ENCODE data around the gene TAF9. TPM values are rescaled to one million over a fixed set of nuclear protein-coding genes. Genes with fewer than 3 reads are reported as not detected.
A peak's percentile ranks its signal among the peaks of the same experiment; 100 is the strongest.
"Not testable (repeated sequence)": the region's sequence is repeated elsewhere in the genome, so short reads cannot be mapped to it uniquely, and the experiment has no call there.

TAF9 gene
- total RNA-seq, 1 donor from 2014 or later, result 59.9 TPM

DNA sequence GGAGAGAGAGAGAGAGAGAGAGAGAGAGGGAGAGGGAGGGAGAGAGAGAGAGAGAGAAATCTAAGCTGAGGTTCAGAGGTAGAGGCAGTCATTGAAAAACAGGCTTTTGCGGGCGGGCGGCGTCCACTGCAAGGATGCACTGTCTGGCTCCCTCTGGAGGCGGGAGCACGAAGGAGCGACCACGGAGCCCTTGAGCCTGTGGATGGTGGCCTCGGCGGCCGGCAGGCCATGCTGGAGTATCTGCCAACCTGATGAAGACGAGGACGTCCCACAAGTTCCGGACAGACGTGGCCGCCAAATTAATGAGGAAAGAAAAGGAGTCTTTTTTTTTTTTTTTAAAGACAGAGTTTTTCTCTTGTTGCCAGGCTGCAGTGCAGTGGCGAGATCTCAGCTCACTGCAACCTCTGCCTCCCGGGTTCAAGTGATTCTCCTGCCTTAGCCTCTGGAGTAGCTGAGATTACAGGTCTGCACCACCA is 34.5 kb downstream of the TAF9 start:
- H3K27me3 Mint-ChIP-seq, result peaks cover 2% of the 10 kb centered on the region
- H3K27ac Mint-ChIP-seq, result peak overlapping the region; percentile 10
- TF ChIP-seq, protein P1, sequence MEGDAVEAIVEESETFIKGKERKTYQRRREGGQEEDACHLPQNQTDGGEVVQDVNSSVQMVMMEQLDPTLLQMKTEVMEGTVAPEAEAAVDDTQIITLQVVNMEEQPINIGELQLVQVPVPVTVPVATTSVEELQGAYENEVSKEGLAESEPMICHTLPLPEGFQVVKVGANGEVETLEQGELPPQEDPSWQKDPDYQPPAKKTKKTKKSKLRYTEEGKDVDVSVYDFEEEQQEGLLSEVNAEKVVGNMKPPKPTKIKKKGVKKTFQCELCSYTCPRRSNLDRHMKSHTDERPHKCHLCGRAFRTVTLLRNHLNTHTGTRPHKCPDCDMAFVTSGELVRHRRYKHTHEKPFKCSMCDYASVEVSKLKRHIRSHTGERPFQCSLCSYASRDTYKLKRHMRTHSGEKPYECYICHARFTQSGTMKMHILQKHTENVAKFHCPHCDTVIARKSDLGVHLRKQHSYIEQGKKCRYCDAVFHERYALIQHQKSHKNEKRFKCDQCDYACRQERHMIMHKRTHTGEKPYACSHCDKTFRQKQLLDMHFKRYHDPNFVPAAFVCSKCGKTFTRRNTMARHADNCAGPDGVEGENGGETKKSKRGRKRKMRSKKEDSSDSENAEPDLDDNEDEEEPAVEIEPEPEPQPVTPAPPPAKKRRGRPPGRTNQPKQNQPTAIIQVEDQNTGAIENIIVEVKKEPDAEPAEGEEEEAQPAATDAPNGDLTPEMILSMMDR (conservative IDR thresholded peaks at IDR 0.05), result peak; percentile 84
- no peaks in the 10 kb centered on the region for H3K9me3 Mint-ChIP-seq
- H3K36me3 Mint-ChIP-seq, result no peaks in the 10 kb centered on the region
- peaks cover 12% of the 10 kb centered on the region for H3K4me1 Mint-ChIP-seq (ENCODE audit: unreplicated experiment)
- H3K4me3 Mint-ChIP-seq, result peak overlapping the region; percentile 60
- peak; percentile 83 for DNase-seq (ENCODE audit: extremely low spot score, unreplicated experiment)

DNA sequence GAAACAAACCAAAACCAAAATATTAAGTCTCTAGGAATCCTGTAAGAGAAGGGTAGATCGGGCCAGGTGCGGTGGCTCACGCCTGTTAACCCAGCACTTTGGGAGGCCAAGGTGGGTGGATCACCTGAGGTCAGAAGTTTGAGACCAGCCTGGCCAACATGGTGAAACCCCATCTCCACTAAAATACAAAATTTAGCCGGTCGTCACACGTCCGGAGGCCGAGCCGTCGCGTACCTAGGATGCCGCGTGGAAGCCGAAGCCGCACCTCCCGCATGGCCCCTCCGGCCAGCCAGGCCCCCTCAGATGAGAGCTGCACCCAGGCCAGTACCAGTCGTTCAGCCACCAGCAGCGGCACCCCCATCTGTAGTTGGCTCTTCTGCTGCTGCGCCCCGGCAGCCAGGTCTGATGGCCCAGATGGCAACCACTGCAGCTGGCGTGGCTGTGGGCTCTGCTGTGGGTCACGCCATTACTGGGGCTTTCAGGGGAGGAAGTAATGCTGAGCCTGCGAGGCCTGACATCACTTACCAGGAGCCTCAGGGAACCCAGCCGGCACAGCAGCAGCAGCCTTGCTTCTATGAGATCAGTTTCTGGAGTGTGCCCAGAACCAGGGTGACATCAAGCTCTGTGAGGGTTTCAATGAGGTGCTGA is 35.5 kb downstream of the TAF9 start:
- not testable (repeated sequence) for H3K27me3 Mint-ChIP-seq, H3K4me3 Mint-ChIP-seq

GRCh38 chr5:69331528-69332445 is 37.5 kb downstream of the TAF9 start:
- H3K4me1 Mint-ChIP-seq (ENCODE audit: unreplicated experiment), result peaks cover 12% of the 10 kb centered on the region
- H3K36me3 Mint-ChIP-seq, result no peaks in the 10 kb centered on the region
- peak overlapping the region; percentile 67 for H3K27ac Mint-ChIP-seq
- DNase-seq (ENCODE audit: extremely low spot score, unreplicated experiment), result no peak
- TF ChIP-seq, protein P1 (conservative IDR thresholded peaks at IDR 0.05), result no peak
- H3K4me3 Mint-ChIP-seq, result peak overlapping the region; percentile 90
- peaks cover 2% of the 10 kb centered on the region for H3K27me3 Mint-ChIP-seq
- H3K9me3 Mint-ChIP-seq, result no peaks in the 10 kb centered on the region

More for the DNA sequence above, 35.5 kb downstream of the TAF9 start:
- not testable (repeated sequence) for H3K27ac Mint-ChIP-seq, H3K36me3 Mint-ChIP-seq, H3K9me3 Mint-ChIP-seq
- DNase-seq (ENCODE audit: extremely low spot score, unreplicated experiment), result peak; percentile 34
- peaks cover 12% of the 10 kb centered on the region for H3K4me1 Mint-ChIP-seq (ENCODE audit: unreplicated experiment)

GRCh38 chr5:69329905-69330489 is 39.3 kb downstream of the TAF9 start:
- no peak overlapping the region for H3K27ac Mint-ChIP-seq
- no peak for DNase-seq (ENCODE audit: extremely low spot score, unreplicated experiment)
- H3K9me3 Mint-ChIP-seq, result no peaks in the 10 kb centered on the region
- H3K4me1 Mint-ChIP-seq (ENCODE audit: unreplicated experiment), result peaks cover 12% of the 10 kb centered on the region
- no peak overlapping the region for H3K4me3 Mint-ChIP-seq
- TF ChIP-seq, protein P1 (conservative IDR thresholded peaks at IDR 0.05), result no peak
- H3K36me3 Mint-ChIP-seq, result no peaks in the 10 kb centered on the region
- peaks cover 2% of the 10 kb centered on the region for H3K27me3 Mint-ChIP-seq

DNA sequence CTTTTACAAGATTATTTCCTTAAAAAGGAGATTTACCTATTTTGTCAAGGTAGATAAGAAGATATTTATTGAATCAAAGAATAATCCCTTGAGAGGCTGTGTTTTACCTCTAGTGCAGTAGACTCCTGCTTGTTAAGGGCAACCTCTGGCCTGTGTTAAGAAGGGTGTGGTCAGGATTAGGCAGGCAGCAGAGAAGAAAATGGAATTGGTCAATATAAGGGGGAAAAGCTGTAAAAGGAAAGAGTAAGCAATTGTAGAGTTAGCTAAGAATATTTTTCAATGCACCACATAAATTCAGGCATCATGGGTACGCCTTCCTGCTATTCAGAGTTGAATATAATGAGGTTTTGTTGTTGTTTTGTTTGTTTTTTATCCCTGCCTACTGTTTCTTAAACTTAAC is 43.0 kb downstream of the TAF9 start:
- no peak overlapping the region for H3K4me3 Mint-ChIP-seq
- TF ChIP-seq, protein P1 (conservative IDR thresholded peaks at IDR 0.05), result no peak
- no peaks in the 10 kb centered on the region for H3K36me3 Mint-ChIP-seq
- no peak for DNase-seq (ENCODE audit: extremely low spot score, unreplicated experiment)
- H3K4me1 Mint-ChIP-seq (ENCODE audit: unreplicated experiment), result no peaks in the 10 kb centered on the region
- no peaks in the 10 kb centered on the region for H3K27me3 Mint-ChIP-seq
- no peaks in the 10 kb centered on the region for H3K9me3 Mint-ChIP-seq
- no peak overlapping the region for H3K27ac Mint-ChIP-seq
